T1000 (cell line): ENCODE data around the gene BTBD17.

ENCODE experiments used
- DNase-seq: peaks from one replicate; lab custom pipeline; 2025; ENCODE audit warnings: mixed read lengths; lab: John Stamatoyannopoulos, UW

The BTBD17 gene

DNA sequence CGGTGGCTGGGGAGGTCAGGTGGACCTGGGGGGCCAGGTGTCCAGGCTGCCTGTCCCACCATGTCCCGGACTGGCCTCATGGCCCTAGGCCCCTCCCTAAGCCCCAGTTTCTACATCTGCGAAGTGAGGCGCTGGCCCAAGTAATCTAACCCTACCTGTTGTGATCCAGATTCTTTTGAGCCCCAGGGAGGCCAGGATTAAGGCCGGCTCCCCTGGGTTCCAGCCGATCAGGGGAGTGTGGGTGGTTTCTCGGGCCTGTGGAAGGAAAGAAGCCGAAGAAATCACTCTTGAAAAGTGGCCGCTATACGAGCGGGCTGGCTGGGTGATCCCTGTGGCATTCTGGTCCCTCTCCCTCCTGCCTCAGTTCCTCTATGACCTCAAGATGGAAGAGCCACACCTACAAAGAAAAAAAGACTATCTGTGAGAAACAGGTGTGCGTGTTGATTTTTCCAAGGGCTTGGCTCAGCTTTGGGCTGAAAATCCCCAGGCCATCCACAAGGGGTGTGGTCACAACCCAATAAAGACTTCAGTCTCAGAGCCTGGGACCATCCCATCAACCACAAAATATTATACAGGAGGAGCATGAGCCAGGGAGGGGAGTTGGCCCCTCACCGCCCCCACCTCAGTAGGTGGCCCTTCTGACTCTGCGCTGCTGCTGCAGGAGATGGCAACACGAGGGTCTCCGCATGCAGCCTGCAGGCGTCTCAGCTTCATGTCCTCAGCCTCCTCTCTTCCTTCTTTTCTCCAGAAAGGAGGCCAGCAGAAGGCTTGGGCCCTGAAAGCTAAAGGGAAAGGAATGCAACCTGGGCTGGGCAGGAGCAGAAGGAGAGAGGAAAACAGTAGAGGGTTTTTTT is 25.9 kb upstream of the BTBD17 start:
- no peak for DNase-seq

DNA sequence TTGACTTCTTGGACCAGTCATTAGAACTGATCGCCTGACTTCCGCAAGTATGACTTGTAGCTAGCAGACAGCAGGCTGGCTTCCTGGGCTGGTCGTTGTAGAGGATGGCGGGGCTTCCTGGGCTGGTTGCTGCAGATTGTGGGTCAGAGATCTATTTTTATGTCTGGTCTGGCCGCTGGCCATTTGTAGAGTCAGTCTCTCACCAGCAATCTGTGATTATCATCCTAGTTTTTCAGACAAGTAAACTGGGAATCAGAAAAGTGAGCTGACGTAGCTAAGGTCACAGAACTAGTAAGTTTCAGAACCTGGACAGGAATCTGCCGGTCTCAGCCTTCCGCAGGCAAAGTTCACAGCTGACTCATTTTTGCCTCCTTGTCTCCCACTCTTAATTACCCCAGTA is 24.7 kb upstream of the BTBD17 start:
- DNase-seq: no peak

DNA sequence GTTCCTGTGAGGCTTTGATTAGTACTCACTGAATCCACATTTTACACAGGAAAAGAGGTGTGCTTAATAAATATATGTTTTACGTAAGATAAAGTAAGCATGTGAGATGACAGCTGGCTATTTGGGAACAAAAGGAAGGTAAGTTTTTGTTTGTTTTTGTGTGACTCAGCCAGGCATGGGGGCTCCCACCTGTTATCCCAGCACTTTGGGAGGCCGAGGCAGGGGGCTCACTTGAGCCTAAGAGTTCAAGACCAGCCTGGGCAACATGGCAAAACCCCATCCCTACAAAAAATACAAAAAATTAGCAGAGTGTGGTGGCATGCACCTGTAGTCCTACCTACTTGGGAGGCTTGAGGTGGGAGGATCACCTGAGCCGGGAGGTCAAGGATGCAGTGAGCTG is 23.5 kb upstream of the BTBD17 start:
- DNase-seq: no peak

- DNase-seq: no peak
Observed at GRCh38 chr17:74383141-74383540, 21.5 kb upstream of the BTBD17 start.

- DNase-seq: no peak
Observed at GRCh38 chr17:74380959-74381808, 19.5 kb upstream of the BTBD17 start.

- DNase-seq: no peak
Observed at GRCh38 chr17:74380086-74380958, 18.7 kb upstream of the BTBD17 start.

GRCh38 chr17:74379495-74380085 is 17.9 kb upstream of the BTBD17 start:
- DNase-seq: no peak

DNA sequence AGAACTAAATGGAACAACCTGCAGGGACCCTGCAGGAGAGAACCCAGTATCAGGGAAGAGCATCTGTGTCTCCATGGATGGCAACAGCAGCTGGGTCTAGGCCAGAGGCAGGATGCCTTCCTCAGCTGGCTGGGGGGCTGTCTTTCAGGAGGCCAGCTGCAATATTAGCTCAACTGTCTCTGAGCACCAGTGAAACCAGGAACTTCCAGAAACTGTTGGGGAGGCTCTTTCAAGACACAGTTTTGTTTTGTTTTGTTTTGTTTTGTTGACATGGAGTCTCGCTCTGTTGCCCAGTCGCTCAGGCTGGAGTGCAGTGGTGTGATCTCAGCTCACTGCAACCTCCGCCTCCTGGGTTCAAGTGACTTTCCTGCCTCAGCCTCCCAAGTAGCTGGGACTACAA is 13.2 kb upstream of the BTBD17 start:
- no peak for DNase-seq

DNA sequence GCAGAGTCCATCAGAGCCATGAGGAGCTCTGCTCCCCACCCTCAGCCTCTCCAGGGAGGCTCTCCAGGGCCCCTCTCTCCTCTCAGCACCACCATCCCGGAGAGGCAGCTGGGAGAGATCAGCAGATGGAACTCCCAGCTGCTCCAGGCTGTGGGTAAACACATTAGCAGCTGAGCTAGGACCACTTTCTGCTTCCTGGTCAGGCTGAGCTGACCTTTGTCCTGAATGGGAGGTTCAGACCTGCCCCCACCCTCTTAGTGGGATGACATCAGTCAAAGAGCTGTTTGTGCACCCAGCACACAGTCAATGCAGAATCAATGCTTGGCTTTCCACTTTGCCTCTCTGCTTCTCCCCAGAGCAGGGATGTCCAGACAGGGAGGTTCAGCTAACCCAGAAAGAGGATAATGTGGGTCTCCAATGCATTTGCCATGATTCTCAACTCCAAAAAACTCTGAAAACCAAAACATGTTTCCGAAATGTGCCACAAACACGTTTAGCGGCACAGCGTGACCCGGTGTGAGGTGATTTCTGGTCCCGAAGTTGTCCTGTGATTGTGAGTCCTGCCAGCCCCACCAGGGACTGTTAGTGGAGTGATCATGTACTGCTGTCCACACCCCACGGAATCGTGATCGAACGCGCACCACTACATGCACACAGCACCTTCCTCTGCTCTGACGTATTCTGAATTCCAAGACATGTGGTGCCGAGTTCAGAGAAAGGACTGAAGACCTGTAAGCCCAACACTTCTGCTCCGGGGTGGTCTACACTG is 12.4 kb upstream of the BTBD17 start:
- no peak for DNase-seq

- DNase-seq: no peak
Observed at GRCh38 chr17:74372426-74372825, 10.8 kb upstream of the BTBD17 start.

GRCh38 chr17:74371653-74372147 is 10.0 kb upstream of the BTBD17 start:
- DNase-seq: no peak

DNA sequence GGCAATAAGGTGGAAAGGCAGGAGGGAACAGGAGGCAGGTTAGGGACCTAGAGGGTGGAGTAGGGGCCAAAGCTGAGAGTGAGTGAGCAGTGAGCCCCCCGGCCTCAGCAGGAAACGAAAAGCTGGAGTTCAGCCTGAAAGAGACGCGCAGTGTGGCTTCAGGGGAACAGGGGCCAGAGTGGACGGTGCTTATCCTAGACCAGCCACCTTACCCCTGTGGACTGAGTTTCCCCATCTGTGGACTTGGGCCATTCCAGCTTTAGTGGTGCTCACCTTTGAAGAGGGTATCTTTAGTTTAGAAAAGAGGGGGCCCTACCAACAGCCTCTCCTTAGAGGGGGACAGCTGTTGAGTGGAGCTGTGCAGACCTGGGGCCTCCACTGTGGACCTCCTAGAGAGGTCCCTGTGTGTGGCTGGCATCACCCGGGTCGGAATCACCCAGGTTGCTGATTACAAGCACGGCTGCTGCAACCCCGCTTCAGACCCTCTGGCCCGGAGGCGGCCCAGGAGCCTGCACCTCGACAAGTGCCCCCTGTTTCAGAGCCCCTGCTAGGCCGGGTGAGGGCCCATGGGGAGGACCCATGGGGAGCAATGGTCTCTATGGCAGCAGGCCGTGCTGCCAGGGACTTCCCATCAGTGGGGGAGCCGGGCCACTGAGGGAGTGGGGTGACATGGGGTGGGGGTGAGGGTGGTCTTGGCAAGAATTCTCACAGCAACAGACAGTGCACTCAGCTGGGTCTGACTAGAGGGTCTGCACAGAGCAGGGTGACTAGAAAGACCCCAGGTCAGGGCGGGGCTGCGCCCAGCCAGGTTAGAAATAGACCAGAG is 8.2 kb upstream of the BTBD17 start:
- DNase-seq: no peak

DNA sequence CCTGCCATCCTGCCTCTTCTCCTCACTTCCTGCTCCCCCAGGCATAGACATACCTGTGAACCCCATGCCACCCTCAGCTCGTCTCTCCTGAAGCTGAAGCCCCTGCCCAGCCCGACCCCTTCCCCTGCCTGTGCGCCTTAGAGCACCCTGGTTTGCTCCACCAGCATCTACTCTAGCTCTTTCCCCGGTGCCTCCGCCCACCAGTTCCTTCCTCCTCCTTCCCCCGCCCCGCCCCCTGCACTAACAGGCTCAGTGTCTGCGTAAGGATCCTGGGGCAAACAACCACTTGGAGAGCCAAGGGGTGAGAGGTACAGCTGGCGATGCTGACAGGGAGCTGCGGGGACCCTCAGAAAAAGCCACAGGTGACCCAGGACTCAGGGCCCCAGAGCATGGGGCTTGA is 7.6 kb upstream of the BTBD17 start:
- DNase-seq: no peak

- DNase-seq: no peak
Observed at GRCh38 chr17:74368341-74369081, 6.8 kb upstream of the BTBD17 start.

DNA sequence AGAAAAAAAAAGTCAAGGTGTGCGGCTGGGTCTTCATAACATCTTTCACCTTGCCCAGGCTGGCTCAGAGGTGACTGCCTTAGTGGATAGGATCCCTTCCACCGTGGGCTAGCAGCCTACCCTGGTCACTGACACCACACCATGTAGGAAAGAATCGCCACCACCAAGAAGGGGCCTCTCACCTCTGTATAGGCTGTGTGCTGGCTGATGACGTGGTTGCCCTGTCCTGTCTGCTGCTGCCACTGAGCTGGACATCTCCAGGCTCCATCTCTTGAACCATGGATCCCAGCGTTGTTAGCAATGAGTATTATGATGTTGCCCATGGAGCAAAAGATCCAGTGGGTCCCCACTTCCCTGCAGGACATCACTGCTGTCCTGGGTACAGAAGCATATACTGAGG is 5.5 kb upstream of the BTBD17 start, which contains the start of gene GPR142:
Gene GPR142 (plus strand): TSS at position 301 of the 400 bp plus-strand sequence. CDS start 2,035 bp downstream, outside the sequence.
- no peak for DNase-seq

DNA sequence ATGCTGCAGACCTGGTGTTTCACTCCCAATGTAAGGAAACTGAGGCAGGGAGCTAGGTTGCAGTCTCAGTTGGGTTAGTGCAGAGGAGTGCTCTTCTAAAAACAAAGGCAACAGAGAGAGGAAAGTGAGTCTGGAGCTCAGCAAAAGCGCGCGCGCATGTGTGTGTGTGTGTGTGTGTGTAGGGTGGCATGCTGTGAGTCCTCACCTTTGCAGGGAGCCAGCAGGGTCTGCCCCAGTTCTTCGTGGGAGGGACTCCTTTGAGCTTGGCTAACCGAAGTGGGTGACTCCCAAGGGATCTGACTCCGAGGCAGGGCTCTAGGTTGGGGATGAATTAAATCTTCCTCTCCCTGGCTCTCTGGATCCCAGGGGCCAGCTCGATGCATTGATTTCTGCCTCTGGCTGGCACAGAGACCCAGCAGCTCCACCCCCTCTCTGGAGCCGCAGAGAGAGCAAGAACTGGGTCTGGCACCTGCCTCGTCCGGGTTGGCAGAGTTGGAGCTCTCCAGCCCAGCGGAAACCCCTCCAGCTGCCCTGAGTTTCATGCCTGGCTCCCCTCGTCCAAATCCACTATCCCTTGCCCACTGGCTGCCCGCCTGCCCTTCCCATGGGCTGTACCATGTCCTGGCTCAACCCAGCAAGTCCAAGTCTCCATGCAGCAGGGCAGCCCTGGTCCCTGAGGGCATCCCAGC is 1.3 kb upstream of the BTBD17 start:
- DNase-seq: no peak

GRCh38 chr17:74362069-74362405 is 369 bp upstream of the BTBD17 start:
- no peak for DNase-seq

GRCh38 chr17:74360899-74361229 is 804 bp downstream of the BTBD17 start:
- DNase-seq: no peak

DNA sequence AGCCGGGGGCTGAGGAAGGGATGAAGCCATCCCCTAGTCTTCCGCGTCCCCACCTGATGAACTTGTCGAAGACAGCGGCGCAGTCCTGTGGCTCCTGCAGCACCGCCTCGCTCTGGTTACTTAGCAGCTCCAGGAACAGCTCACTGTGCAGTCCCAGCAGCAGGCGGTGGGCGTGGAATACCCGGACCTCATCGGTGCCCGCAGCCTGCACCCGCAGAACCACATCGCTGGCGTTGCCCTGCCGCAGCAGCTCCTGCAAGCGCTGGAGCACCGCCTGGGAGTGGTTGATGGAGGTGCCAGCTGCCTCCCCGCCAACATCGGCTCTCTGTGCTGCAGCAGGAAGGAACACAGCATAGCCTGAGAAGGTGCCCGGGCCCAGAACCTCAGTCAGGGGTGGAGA is 1.8 kb downstream of the BTBD17 start:
- no peak for DNase-seq
